ENCODE measurements around the gene JMJD7. TPM values are rescaled to one million over a fixed set of nuclear protein-coding genes. Genes with fewer than 3 reads are reported as not detected.

Gene JMJD7
- total RNA-seq, 2 donors from 2014 or later, result 26.7 to 35.6 TPM

DNA sequence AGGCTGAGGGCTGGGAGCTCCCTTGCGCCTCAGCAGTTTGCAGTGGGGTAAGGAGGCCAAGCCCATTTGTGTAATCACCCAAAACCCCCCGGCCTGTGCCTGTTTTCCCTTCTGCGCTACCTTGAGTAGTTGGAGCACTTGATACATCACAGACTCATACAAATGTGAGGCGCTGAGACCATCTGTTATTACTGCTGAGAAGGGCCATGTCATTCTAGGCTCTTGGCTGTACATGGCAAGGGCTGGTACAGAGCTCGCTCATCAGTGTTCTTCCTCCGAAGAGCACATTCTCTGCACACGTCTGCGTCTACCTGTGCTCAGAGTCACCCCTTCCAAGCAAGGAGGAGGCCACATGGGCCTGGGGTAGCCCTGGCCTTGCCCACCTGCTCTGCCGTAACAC, 20.1 kb downstream of the JMJD7 start:
- H3K27ac Mint-ChIP-seq, result no peak overlapping the region

DNA sequence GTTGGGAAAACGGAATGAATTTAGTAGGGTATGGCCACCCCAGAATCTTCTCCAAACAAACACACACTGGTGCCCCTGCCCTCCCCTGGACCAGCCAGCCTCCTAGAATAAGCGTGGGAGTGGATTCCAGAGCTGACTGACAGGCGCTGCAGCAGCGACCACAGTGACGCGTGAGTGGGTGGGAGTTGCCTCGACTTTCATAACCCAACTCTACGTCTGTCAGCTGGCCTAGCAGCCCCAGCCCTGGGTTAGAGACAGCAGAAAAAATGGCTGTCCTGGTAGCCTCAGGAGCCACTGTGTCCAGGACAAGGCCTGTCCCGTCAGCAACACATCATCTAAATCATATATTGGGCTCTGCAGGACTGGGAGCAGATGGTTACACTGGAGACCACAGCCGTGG, 20.7 kb downstream of the JMJD7 start:
- ATAC-seq, result no peak
- Mint-ChIP-seq H3K4me1 (peaks cover 6% of the 10 kb centered on the region), H3K27me3 (no peaks in the 10 kb centered on the region), H3K4me3 (no peak overlapping the region), H3K36me3 (ENCODE audit: low read depth) (peaks cover 5% of the 10 kb centered on the region), H3K27ac (no peak overlapping the region)
- DNase-seq, result no peak
- H3K9me3 ChIP-seq (ENCODE audit: control insufficient read depth, low read length, poor library complexity, severe bottlenecking), result no peaks in the 10 kb centered on the region

More for the DNA sequence above, 20.1 kb downstream of the JMJD7 start:
- H3K4me1 Mint-ChIP-seq, result peaks cover 6% of the 10 kb centered on the region
- H3K4me3 Mint-ChIP-seq, result no peak overlapping the region
- no peaks in the 10 kb centered on the region for H3K9me3 ChIP-seq (ENCODE audit: control insufficient read depth, low read length, poor library complexity, severe bottlenecking)
- ATAC-seq, result no peak
- peaks cover 5% of the 10 kb centered on the region for H3K36me3 Mint-ChIP-seq (ENCODE audit: low read depth)
- no peaks in the 10 kb centered on the region for H3K27me3 Mint-ChIP-seq
- no peak for DNase-seq

DNA sequence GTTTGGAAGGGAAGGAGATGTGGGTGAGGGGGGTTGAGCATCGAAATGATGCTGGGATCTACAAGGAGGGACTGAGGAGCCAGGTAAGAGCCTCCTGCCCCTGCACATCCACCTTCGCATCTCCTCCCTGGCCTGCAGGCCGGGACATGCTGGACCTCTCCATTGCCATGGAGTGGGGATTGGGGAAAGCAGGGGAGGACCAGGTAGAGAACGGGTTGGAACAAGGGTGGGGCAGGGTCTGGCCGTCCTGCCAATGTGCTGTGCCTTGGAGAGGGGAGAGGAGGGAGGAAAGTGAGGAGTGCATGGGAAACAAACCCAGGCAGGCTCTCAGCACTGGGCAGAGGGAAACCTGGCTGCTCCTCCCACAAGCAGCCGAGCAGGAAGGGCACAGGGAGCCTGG, 21.3 kb downstream of the JMJD7 start:
- H3K9me3 ChIP-seq (ENCODE audit: control insufficient read depth, low read length, poor library complexity, severe bottlenecking), result no peaks in the 10 kb centered on the region
- H3K4me3 Mint-ChIP-seq, result no peak overlapping the region
- DNase-seq (no peak), ATAC-seq (no peak)
- H3K27me3 Mint-ChIP-seq, result no peaks in the 10 kb centered on the region
- H3K36me3 Mint-ChIP-seq (ENCODE audit: low read depth), result peaks cover 5% of the 10 kb centered on the region
- H3K27ac Mint-ChIP-seq, result no peak overlapping the region
- H3K4me1 Mint-ChIP-seq, result peaks cover 6% of the 10 kb centered on the region

DNA sequence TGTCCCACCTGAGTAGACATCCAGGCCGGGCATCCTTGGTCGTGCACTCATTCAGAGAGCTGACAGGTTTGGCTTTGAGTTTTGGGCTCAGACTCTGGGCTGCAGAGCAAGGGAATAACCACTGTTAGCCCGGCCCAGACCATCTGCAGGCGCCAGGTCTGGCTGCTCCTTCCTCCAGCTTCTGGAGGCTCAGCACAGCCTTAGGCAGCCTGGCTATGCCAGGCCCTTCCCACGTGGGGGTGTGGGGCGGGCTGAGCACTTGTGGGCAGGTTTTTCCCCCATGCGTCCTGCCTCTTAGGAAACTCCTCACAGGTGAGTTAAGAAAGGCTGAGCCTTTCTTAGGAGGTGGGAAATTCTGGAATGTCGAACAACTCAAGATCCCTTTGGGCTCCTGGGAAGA, 22.0 kb downstream of the JMJD7 start:
- DNase-seq (no peak), ATAC-seq (no peak)
- peaks cover 6% of the 10 kb centered on the region for H3K4me1 Mint-ChIP-seq
- peaks cover 5% of the 10 kb centered on the region for H3K36me3 Mint-ChIP-seq (ENCODE audit: low read depth)
- H3K9me3 ChIP-seq (ENCODE audit: control insufficient read depth, low read length, poor library complexity, severe bottlenecking), result no peaks in the 10 kb centered on the region
- no peak overlapping the region for H3K4me3 Mint-ChIP-seq
- H3K27ac Mint-ChIP-seq, result no peak overlapping the region
- no peaks in the 10 kb centered on the region for H3K27me3 Mint-ChIP-seq

DNA sequence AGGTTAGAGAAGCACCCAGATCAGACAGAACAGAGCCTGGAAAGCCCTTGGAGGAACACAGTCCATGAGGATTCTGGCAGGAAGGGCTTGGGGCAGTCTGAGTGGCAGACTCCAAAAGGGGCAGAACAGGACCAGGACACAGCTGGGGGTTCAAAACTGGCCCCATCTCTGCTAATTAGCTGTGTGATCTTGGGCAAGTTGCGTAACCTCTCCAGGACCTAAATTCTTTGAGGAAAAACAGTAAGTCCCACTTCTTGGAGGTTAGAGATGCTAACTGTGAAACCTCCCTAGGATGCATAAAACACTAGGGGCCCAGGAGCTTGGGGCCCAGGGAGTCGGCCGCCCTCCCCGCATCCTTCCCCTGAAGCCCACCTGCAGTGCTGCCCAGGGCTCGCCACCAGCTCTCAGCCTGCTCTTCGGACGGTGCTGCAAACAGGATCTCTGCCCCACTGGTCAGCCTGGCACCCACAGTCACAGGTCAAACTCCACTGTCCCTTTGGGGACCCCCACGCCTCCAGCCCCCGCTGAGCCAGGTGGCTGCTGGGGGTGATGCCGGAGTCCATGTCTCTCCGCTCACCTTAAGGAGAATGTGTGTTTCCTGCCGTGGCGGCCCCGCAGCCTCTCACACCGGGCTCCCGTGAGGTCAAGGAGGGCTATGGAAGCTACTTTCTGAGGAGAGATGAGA, 22.7 kb downstream of the JMJD7 start:
- Mint-ChIP-seq H3K27ac (no peak overlapping the region), H3K4me1 (peaks cover 6% of the 10 kb centered on the region), H3K36me3 (ENCODE audit: low read depth) (peaks cover 5% of the 10 kb centered on the region), H3K27me3 (no peaks in the 10 kb centered on the region), H3K4me3 (no peak overlapping the region)
- no peaks in the 10 kb centered on the region for H3K9me3 ChIP-seq (ENCODE audit: control insufficient read depth, low read length, poor library complexity, severe bottlenecking)
- DNase-seq, result no peak
- ATAC-seq, result no peak

DNA sequence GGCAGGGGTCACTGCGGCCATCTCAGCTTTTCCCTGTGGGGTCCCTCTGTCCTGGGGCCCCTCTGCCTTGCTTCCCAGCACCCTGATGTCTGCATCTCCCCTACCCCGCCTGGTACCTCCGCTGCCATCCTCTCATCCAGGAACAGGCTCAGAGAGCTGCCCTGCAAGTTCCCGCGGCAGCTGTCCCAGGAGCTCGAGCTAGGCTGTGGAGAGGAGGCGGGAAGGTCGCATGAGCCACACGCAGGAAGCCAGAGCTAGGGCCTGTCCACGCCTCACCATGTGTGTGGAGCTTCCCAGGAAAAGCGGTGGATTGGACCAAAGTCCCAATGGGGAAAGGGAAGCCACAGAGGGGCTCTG, 23.3 kb downstream of the JMJD7 start:
- DNase-seq (no peak), ATAC-seq (no peak)
- Mint-ChIP-seq H3K4me3 (no peak overlapping the region), H3K4me1 (peaks cover 6% of the 10 kb centered on the region), H3K27ac (no peak overlapping the region), H3K36me3 (ENCODE audit: low read depth) (peaks cover 5% of the 10 kb centered on the region), H3K27me3 (no peaks in the 10 kb centered on the region)
- H3K9me3 ChIP-seq (ENCODE audit: control insufficient read depth, low read length, poor library complexity, severe bottlenecking), result no peaks in the 10 kb centered on the region

DNA sequence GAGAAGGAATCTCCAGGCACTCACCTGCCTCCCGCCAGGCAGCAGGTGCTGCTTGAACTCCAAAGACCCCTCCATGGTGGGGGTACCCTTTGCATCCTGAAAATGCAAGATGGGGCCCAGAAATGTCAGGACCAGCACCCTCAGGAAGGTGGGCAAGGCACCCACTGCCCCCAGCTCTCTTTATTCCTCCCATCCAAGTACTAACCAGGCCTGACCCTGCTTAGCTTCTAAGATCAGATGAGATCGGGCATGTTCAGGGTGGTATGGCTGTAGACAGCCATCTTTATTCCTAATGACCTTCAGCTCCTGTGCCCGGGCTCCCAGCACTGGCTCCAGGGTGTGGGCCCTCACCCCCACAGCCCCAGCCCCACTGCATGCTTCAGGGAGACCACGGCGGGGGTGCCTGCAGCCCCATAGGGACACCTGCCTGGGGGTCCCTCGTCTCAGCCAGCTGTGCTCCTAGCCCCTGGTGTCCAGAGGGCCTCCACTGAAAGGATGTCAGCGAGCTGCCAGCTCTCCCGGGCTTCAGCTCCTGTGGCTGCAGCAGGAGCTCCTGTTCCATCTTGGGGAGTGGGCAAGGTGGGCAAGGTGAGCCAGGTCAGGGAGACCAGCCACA, 24.0 kb downstream of the JMJD7 start:
- ATAC-seq, result no peak
- H3K27ac Mint-ChIP-seq, result no peak overlapping the region
- H3K4me3 Mint-ChIP-seq, result no peak overlapping the region
- H3K4me1 Mint-ChIP-seq, result peaks cover 6% of the 10 kb centered on the region
- no peaks in the 10 kb centered on the region for H3K27me3 Mint-ChIP-seq
- peaks cover 5% of the 10 kb centered on the region for H3K36me3 Mint-ChIP-seq (ENCODE audit: low read depth)
- no peak for DNase-seq
- no peaks in the 10 kb centered on the region for H3K9me3 ChIP-seq (ENCODE audit: control insufficient read depth, low read length, poor library complexity, severe bottlenecking)

DNA sequence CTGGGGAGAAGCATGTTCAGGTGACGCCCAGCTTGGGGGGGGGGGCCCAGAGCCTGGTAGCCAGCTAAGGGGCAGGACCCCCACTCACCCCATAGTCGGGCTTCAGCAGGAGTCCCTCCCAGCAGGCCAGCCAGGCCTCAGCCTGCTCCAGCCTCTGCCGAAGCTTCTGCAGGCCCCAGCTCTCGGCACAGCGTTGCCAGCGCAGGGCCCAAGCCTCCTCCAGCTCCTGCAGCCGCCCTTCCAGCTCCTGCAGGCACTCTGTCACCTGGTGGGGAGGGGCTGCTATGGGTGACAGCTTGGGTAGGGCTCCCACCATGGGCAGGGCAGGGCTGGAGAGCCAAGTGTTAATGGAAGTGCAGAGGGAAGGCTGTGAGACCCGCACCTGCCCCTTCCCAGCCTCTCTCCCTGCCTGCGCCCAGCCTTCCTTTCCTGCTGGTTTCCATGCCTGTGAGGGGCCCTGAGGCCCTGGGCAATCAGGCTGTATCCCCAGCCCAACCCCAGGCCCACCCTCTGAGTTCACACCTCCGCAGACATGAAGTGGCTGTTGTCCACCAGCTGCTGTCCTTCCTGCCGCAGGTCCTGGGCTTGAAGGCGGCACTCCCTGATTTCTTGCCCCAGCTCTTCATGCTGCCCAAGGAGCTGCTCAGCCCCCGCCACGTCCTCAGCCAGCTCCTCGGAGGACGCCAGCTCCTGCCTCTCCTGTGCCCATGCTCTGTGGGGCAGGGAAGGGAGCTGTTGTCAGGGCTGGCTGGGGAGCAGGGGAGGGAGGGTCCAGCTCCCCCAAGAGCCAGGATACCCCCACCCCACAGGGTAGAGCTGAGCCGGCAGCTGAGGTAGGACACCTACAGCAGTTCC, 25.1 kb downstream of the JMJD7 start:
- no peak for ATAC-seq
- Mint-ChIP-seq H3K4me3 (no peak overlapping the region), H3K27ac (no peak overlapping the region), H3K4me1 (peaks cover 6% of the 10 kb centered on the region), H3K36me3 (ENCODE audit: low read depth) (no peaks in the 10 kb centered on the region), H3K27me3 (no peaks in the 10 kb centered on the region)
- no peak for DNase-seq
- no peaks in the 10 kb centered on the region for H3K9me3 ChIP-seq (ENCODE audit: control insufficient read depth, low read length, poor library complexity, severe bottlenecking)

DNA sequence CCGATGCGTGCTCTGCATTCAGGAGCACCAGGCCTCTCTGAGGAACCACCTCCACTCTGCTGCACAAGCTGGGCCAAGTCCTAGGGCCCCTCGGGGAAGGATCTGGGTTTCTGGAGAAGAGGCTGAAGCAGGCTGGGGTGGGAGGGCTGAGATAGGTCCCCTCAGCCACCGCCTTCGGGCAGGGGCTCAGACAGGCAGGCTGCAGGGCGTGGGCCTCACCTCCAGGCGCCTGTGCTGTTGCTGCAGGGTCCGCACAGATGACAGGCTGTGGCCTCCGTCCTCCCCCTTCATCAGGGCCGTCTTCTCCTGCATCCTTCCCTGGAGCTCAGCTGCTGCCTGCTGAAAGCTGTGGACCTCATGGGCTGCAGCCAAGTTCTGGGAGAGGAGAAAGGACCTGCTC, 25.9 kb downstream of the JMJD7 start:
- Mint-ChIP-seq H3K4me3 (no peak overlapping the region), H3K36me3 (ENCODE audit: low read depth) (no peaks in the 10 kb centered on the region), H3K27me3 (no peaks in the 10 kb centered on the region), H3K27ac (no peak overlapping the region), H3K4me1 (peaks cover 3% of the 10 kb centered on the region)
- H3K9me3 ChIP-seq (ENCODE audit: control insufficient read depth, low read length, poor library complexity, severe bottlenecking), result no peaks in the 10 kb centered on the region
- DNase-seq, result no peak
- no peak for ATAC-seq

DNA sequence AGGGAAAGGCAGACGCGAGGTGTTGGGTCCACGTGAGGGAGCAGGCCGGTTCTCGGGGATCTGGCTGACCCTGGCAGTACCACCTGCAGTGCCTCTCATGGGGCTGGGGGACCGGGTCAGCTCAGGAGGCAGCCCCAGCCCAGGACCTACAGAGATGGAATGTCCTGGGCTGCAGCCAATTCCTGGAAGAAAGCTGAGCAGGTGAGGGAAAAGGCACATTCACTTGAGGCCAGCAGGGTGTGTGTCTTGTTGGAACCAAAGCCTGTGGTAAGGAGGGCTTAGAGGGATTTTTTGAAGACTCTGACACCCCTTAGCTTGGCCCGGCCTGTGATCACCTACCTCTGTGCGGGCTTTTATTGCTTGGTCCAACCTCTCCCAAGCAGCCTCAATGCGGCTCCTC, 26.6 kb downstream of the JMJD7 start:
- Mint-ChIP-seq H3K4me3 (no peak overlapping the region), H3K36me3 (ENCODE audit: low read depth) (no peaks in the 10 kb centered on the region), H3K4me1 (no peaks in the 10 kb centered on the region), H3K27me3 (no peaks in the 10 kb centered on the region), H3K27ac (no peak overlapping the region)
- DNase-seq (no peak), ATAC-seq (no peak)
- H3K9me3 ChIP-seq (ENCODE audit: control insufficient read depth, low read length, poor library complexity, severe bottlenecking), result no peaks in the 10 kb centered on the region

DNA sequence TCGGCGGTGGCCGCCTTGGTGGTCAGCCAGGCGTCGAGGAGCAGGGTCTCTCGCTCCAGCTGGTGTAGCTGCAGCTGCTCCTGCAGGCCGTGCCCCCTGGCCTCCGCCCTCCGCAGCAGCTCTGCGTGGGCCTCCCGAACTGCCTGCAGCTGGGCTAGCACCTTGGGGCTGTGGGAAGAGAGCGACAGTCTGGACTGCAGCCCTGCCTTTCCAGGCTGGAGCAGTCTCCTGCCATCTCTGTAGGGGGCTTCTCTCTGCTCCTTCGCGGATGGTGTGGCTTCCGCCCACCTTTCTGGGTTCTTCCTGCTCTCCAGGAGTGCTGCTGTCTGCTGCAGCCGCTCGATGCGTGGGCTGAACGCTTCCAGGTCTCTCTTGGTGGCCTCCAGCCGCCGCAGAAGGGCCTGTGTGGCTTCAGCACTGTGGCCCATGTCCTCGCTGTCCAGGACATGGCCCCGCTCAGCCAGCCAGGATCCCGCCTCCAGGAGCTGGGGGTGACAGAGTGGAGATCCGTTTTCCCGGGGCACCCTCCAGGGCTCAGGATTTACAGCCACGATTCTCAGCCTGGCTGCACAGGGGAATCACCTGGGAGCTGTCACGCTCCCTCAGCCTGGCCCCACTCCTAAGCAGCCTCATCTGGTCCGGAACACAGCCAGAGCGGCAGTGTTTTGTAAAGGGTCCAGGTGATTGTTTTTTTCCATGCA, 27.5 kb downstream of the JMJD7 start:
- Mint-ChIP-seq H3K27ac (no peak overlapping the region), H3K4me3 (no peak overlapping the region), H3K27me3 (no peaks in the 10 kb centered on the region), H3K4me1 (no peaks in the 10 kb centered on the region), H3K36me3 (ENCODE audit: low read depth) (no peaks in the 10 kb centered on the region)
- ATAC-seq (no peak), DNase-seq (no peak)
- no peaks in the 10 kb centered on the region for H3K9me3 ChIP-seq (ENCODE audit: control insufficient read depth, low read length, poor library complexity, severe bottlenecking)

DNA sequence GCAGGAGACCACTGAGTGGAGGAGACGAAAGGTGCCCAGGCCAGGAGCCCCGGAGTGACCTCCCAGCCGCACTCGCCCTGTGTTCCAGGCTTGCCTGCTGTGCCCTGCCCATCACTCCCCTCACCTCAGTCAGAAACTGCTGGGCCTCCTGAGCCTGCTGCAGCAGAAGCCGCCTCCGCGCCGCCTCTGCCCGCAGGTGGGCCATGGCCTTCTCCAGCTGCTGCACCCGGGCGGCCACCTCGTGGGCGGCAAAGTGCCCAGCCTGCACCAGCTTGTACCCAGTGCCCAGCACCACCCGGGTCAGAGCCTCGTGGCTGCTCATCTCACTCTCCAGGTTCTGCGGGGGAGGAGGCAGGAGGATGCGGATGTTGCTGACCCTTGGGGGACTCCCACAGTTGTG, 28.4 kb downstream of the JMJD7 start:
- no peaks in the 10 kb centered on the region for H3K27me3 Mint-ChIP-seq
- H3K9me3 ChIP-seq (ENCODE audit: control insufficient read depth, low read length, poor library complexity, severe bottlenecking), result no peaks in the 10 kb centered on the region
- no peaks in the 10 kb centered on the region for H3K36me3 Mint-ChIP-seq (ENCODE audit: low read depth)
- no peaks in the 10 kb centered on the region for H3K4me1 Mint-ChIP-seq
- no peak for ATAC-seq
- DNase-seq, result no peak
- H3K4me3 Mint-ChIP-seq, result no peak overlapping the region
- no peak overlapping the region for H3K27ac Mint-ChIP-seq

DNA sequence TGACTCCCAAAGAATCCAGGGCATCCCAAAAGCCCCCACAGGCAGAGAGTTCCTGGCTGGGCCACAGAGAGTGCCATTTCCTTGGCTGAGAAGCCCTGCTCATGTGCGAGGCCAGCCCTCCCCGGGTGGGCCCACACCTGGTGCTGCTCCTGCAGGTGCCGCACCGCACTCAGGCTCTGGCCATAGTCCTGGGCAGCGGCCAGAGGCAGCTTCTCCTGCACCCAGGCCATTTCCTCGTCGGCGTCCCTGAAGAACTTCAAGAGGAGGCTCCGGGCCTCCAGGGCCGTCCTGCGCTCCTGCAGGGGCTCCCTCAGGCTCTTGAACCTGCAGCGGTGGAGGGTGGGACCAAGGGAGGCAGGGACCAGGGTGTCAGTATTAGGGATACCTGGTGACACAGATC, 28.8 kb downstream of the JMJD7 start:
- Mint-ChIP-seq H3K36me3 (ENCODE audit: low read depth) (no peaks in the 10 kb centered on the region), H3K27me3 (no peaks in the 10 kb centered on the region), H3K27ac (no peak overlapping the region), H3K4me3 (no peak overlapping the region), H3K4me1 (no peaks in the 10 kb centered on the region)
- H3K9me3 ChIP-seq (ENCODE audit: control insufficient read depth, low read length, poor library complexity, severe bottlenecking), result no peaks in the 10 kb centered on the region
- DNase-seq, result no peak
- ATAC-seq, result no peak
